Spleen (tissue), 7 donors: ENCODE measurements around the gene ZNF512B.

Experiments
- POLR2A ChIP-seq, 3 donors: fragments of 450-650 bp; IDR thresholded peaks; one replicate each; pipeline ENCODE4 v1.5.1; 2017; ENCODE audit warnings: antibody characterized with exemption in 3 of 3, mild to moderate bottlenecking in 1 of 3
- TF ChIP-seq, protein P1 (sequence below), 11 experiments: fragments of 200-600 bp in 7 of 11; fragments of 450-650 bp in 4 of 11; sonication (generic) in 4 of 11; IDR thresholded peaks in 8 of 11; conservative IDR thresholded peaks in 3 of 11; 1 replicate in 7 of 11; 2 replicates in 4 of 11; pipeline versions ENCODE4 v1.4.0 to v1.8.0; 2016 to 2021; ENCODE audit warnings: antibody characterized with exemption in 11 of 11, inconsistent platforms in 4 of 11, mild to moderate bottlenecking in 1 of 11
- donor health status: DM: no; HTN: no; CAD: no; lungs with moderate emphysema.
- donor health status: DM: no; HTN: no; CAD: no.
- donor health status: DM: no; HTN: no; CAD: no.

DNA sequence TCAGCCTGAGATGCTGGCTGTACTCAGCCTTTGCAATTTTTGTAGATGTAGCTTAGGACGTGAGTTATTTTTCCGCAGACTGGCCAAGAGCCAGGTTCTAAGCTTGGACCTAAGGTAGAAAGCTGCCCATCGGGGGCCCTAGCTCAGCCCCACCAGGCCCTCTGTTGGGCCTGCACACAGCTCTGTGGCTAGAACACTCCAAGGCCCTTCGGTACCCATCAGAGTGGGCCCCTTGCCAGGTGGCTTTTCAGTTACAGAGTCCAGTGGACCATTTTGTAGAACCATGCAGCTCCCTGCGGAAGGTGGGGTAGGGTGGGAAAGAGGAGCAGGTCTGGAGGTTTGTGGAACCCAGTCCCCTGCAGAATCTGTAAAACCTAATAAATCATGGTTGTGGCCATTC is 36.1 kb downstream of the ZNF512B start:
- TF ChIP-seq POLR2A (IDR thresholded peaks at IDR 0.05): no peak
- TF ChIP-seq, protein P1, sequence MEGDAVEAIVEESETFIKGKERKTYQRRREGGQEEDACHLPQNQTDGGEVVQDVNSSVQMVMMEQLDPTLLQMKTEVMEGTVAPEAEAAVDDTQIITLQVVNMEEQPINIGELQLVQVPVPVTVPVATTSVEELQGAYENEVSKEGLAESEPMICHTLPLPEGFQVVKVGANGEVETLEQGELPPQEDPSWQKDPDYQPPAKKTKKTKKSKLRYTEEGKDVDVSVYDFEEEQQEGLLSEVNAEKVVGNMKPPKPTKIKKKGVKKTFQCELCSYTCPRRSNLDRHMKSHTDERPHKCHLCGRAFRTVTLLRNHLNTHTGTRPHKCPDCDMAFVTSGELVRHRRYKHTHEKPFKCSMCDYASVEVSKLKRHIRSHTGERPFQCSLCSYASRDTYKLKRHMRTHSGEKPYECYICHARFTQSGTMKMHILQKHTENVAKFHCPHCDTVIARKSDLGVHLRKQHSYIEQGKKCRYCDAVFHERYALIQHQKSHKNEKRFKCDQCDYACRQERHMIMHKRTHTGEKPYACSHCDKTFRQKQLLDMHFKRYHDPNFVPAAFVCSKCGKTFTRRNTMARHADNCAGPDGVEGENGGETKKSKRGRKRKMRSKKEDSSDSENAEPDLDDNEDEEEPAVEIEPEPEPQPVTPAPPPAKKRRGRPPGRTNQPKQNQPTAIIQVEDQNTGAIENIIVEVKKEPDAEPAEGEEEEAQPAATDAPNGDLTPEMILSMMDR (IDR thresholded peaks at IDR 0.05 in 8 of 11, conservative IDR thresholded peaks at IDR 0.05 in 3 of 11): no peak
